Suprapubic skin (tissue), 3 donors: ENCODE results near the gene MID1IP1.

ENCODE experiments used
- EP300 ChIP-seq: sonication (generic); formaldehyde crosslinking; IDR thresholded peaks from one replicate; pipeline ENCODE4 v1.6.1; 2017; ENCODE audit warnings: antibody characterized with exemption
- TF ChIP-seq, protein P1 (sequence below), 2 donors: fragments of 200-600 bp in 1 of 2; fragments of 450-650 bp in 1 of 2; sonication (generic) in 1 of 2; IDR thresholded peaks; one replicate each; pipeline ENCODE4 v1.5.1; 2016 to 2019; ENCODE audit warnings: antibody characterized with exemption in 2 of 2, mild to moderate bottlenecking in 1 of 2, moderate library complexity in 1 of 2

DNA sequence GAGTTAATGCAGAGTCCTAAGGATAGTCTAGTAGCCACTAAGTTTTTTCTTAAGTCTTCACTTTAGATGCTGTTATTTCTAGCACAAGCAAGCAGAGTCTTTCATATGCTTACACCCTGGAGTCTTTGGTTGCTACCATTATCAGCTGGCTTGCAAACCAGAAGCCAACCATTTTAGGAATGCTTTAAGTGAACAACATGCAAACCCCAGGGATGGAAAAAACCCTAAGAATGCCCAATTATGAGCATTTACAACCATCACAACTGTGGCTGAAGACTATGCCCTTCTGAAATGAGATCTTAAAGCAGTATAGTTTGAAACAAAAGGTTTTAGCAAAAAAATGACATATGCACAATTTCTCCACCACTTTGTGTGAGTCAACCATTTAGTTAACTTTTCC is 6.6 kb downstream of the MID1IP1 start:
- no peak for TF ChIP-seq EP300
- TF ChIP-seq, protein P1, sequence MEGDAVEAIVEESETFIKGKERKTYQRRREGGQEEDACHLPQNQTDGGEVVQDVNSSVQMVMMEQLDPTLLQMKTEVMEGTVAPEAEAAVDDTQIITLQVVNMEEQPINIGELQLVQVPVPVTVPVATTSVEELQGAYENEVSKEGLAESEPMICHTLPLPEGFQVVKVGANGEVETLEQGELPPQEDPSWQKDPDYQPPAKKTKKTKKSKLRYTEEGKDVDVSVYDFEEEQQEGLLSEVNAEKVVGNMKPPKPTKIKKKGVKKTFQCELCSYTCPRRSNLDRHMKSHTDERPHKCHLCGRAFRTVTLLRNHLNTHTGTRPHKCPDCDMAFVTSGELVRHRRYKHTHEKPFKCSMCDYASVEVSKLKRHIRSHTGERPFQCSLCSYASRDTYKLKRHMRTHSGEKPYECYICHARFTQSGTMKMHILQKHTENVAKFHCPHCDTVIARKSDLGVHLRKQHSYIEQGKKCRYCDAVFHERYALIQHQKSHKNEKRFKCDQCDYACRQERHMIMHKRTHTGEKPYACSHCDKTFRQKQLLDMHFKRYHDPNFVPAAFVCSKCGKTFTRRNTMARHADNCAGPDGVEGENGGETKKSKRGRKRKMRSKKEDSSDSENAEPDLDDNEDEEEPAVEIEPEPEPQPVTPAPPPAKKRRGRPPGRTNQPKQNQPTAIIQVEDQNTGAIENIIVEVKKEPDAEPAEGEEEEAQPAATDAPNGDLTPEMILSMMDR (IDR thresholded peaks at IDR 0.05): no peak
